Measurements from ENCODE around the gene LGALS1.

GRCh38 chr22:37657590-37658132 lies 17.8 kb upstream of the LGALS1 start:
- TF ChIP-seq CTCF (IDR thresholded peaks at IDR 0.05; ENCODE audit: low read length) (no peak), EZH2 (optimal IDR thresholded peaks at IDR 0.05; ENCODE audit: low read depth, low read length) (no peak)

All from MM.1S (cell line).